Uterus (tissue), 4 donors: ENCODE measurements around the gene NSDHL. TPM values are rescaled to one million over a fixed set of nuclear protein-coding genes. Genes with fewer than 3 reads are reported as not detected.

Experiments used
- DNase-seq, 2 donors: peaks; one replicate each; pipeline ENCODE4 v3.0.0-alpha.2; 2019 to 2020
- H3K27ac ChIP-seq, 2 donors: fragments of 200-600 bp; sonication (generic); 1 replicate in 1 of 2; 2 replicates in 1 of 2; pipeline ENCODE4 v1.5.1; 2016 to 2018
- H3K27me3 ChIP-seq, 2 donors: fragments of 200-600 bp; sonication (generic); one replicate each; pipeline ENCODE4 v1.5.1; 2018 to 2019; ENCODE audit warnings: control low read depth in 1 of 2
- H3K36me3 ChIP-seq, 2 donors: fragments of 200-600 bp; sonication (generic); one replicate each; pipeline ENCODE4 v1.5.1; 2019; ENCODE audit warnings: control low read depth in 1 of 2
- H3K4me1 ChIP-seq, 2 donors: fragments of 200-600 bp; sonication (generic); one replicate each; pipeline ENCODE4 v1.5.1; 2018 to 2019; ENCODE audit warnings: control low read depth in 1 of 2
- H3K4me3 ChIP-seq, 2 donors: fragments of 200-600 bp; sonication (generic); 1 replicate in 1 of 2; 2 replicates in 1 of 2; pipeline ENCODE4 v1.5.1; 2018 to 2019; ENCODE audit warnings: mild to moderate bottlenecking in 1 of 2
- H3K9me3 ChIP-seq, 2 donors: fragments of 200-600 bp; sonication (generic); one replicate each; pipeline ENCODE4 v1.5.1; 2019; ENCODE audit warnings: control low read depth in 1 of 2
- POLR2A ChIP-seq, 2 donors: fragments of 450-650 bp; IDR thresholded peaks; one replicate each; pipeline ENCODE4 v1.6.1; 2016; ENCODE audit warnings: antibody characterized with exemption in 2 of 2, mild to moderate bottlenecking in 1 of 2, moderate library complexity in 1 of 2
- intact Hi-C: fragments of 100-400 bp; cut with DNase I; formaldehyde crosslinking; loops from one replicate; pipeline ENCODE4 v1.15.1; 2023; ENCODE audit warnings: low total_unique reads
- total RNA-seq, 4 donors: library from RNA; depleted of rRNA in 3 of 4; stranded (reverse); fragments of >200 nt in 3 of 4; gene quantifications; one replicate each; pipeline versions ENCODE4 v1.1.0 to v1.2.4, GENCODE V29; 2014 to 2023
- TF ChIP-seq, protein P1 (sequence below), 4 experiments: fragments of 200-600 bp in 2 of 4; fragments of 450-650 bp in 2 of 4; sonication (generic) in 2 of 4; IDR thresholded peaks; one replicate each; pipeline ENCODE4 v1.5.1; 2016 to 2019; ENCODE audit warnings: antibody characterized with exemption in 4 of 4, mild to moderate bottlenecking in 2 of 4, moderate library complexity in 1 of 4
- donor health status: DM: yes; HTN: yes; CAD: no.

Gene NSDHL
- total RNA-seq, 4 donors from 2014 or later, result 1.5 to 12.6 (median 8.6) TPM

DNA sequence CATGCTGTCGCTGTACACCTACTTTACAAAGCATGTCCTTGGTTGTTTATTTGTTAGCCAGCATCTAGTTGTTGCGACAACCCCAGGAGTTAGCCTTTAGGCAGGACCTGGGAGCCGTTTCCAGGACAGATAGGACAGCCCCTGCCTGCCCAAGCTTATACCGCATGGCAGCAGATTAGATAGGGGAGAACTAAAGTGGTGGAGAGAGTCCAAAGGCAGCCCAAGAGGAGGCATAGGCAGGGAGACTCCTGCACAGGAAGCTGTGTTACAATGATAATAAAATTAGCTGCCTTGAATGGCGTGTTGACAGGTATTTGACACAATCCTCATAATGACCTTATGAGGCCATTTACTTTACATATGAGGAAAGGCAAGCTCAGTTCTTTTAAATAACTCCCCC lies 13.0 kb downstream of the NSDHL start:
- no peak for DNase-seq
- no peaks in the 10 kb centered on the region for H3K36me3 ChIP-seq
- H3K27ac ChIP-seq, result no peak overlapping the region
- no peaks in the 10 kb centered on the region for H3K9me3 ChIP-seq
- TF ChIP-seq POLR2A (IDR thresholded peaks at IDR 0.05), result no peak
- TF ChIP-seq, protein P1, sequence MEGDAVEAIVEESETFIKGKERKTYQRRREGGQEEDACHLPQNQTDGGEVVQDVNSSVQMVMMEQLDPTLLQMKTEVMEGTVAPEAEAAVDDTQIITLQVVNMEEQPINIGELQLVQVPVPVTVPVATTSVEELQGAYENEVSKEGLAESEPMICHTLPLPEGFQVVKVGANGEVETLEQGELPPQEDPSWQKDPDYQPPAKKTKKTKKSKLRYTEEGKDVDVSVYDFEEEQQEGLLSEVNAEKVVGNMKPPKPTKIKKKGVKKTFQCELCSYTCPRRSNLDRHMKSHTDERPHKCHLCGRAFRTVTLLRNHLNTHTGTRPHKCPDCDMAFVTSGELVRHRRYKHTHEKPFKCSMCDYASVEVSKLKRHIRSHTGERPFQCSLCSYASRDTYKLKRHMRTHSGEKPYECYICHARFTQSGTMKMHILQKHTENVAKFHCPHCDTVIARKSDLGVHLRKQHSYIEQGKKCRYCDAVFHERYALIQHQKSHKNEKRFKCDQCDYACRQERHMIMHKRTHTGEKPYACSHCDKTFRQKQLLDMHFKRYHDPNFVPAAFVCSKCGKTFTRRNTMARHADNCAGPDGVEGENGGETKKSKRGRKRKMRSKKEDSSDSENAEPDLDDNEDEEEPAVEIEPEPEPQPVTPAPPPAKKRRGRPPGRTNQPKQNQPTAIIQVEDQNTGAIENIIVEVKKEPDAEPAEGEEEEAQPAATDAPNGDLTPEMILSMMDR (IDR thresholded peaks at IDR 0.05), result no peak
- no peaks in the 10 kb centered on the region for H3K4me1 ChIP-seq
- H3K4me3 ChIP-seq, result no peak overlapping the region
- no peaks in the 10 kb centered on the region for H3K27me3 ChIP-seq
- intact Hi-C loops, result no loop called here

DNA sequence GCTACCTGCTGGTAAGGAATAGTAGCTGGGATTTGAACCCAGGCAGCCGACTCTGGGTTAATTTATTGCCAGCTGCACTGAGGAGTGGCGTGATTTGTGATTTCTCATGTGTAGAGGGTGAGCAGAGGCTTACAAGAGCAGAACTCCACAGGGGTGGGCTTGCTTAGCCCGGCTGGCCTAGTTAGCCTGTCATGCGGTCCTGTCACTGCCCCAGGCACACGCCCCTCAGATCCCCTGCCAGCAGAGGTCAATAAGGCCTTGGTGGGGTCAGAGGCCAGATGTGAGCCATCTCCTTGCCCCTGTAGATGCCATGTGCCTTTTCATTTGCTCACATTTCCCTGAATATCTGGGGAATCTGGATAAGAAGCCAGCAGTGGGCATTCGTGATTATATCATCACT lies 13.4 kb downstream of the NSDHL start:
- H3K27ac ChIP-seq, result no peak overlapping the region
- H3K27me3 ChIP-seq, result no peaks in the 10 kb centered on the region
- no peaks in the 10 kb centered on the region for H3K4me1 ChIP-seq
- intact Hi-C loops, result no loop called here
- TF ChIP-seq, protein P1 (IDR thresholded peaks at IDR 0.05), result no peak
- no peak for TF ChIP-seq POLR2A (IDR thresholded peaks at IDR 0.05)
- DNase-seq, result no peak
- H3K9me3 ChIP-seq, result no peaks in the 10 kb centered on the region
- H3K4me3 ChIP-seq, result no peak overlapping the region
- no peaks in the 10 kb centered on the region for H3K36me3 ChIP-seq

DNA sequence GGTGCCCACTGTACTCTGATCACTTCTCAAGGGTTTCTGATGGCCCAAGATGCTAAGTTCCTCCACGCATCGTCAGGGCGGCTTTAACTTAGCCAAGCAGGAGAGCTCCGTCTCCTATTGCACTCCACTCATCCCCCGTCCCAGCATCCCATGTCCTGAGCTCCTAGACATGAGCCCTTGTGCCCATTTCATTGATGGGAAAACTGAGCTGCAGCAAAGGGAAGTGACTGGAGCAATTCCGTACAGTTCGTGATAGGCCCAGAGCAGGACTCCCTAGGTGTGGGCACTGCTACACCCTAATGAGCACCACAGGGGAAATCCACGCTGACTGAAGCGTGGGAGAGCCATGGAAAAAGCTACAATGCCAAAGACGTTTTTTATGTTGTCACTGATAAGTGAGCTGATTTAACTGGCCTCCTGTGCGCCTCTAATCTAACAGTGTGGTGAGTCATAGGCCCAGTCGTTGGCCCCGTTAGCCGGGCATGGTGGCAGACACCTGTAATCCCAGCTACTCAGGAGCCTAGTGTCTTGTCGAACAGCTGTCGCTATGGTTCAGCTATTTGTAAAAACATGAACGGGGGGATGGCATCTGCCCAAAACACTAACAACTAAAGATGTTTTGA lies 14.9 kb downstream of the NSDHL start:
- H3K9me3 ChIP-seq, result no peaks in the 10 kb centered on the region
- H3K27me3 ChIP-seq, result no peaks in the 10 kb centered on the region
- TF ChIP-seq, protein P1 (IDR thresholded peaks at IDR 0.05), result no peak
- TF ChIP-seq POLR2A (IDR thresholded peaks at IDR 0.05), result no peak
- H3K27ac ChIP-seq, result no peak overlapping the region
- no peak for DNase-seq
- no peaks in the 10 kb centered on the region for H3K36me3 ChIP-seq
- no peak overlapping the region for H3K4me3 ChIP-seq
- intact Hi-C loops, result no loop called here
- H3K4me1 ChIP-seq, result no peaks in the 10 kb centered on the region

DNA sequence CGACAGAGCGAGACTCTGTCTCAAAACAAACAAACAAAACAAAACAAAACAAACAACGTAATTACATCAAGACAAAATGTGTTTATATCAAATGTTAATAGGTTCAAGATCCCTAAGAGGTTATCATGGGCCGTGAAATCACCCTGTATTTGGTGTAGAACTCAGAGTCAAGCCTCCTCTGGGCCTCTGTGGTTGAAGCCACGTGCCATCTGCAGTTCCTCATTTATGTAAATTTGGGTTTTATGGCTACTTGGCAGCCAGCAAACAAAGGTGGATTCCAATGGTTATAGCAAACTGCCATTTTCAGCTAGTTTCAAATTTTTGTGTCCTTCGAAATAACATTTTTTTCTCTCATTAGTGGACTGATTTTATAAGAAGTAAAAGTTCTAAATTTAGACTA lies 16.4 kb downstream of the NSDHL start:
- no peaks in the 10 kb centered on the region for H3K36me3 ChIP-seq
- H3K27me3 ChIP-seq, result no peaks in the 10 kb centered on the region
- DNase-seq, result no peak
- H3K4me1 ChIP-seq, result no peaks in the 10 kb centered on the region
- H3K9me3 ChIP-seq, result no peaks in the 10 kb centered on the region
- no peak for TF ChIP-seq POLR2A (IDR thresholded peaks at IDR 0.05)
- TF ChIP-seq, protein P1 (IDR thresholded peaks at IDR 0.05), result no peak
- H3K4me3 ChIP-seq, result no peak overlapping the region
- no peak overlapping the region for H3K27ac ChIP-seq
- intact Hi-C loops, result no loop called here

DNA sequence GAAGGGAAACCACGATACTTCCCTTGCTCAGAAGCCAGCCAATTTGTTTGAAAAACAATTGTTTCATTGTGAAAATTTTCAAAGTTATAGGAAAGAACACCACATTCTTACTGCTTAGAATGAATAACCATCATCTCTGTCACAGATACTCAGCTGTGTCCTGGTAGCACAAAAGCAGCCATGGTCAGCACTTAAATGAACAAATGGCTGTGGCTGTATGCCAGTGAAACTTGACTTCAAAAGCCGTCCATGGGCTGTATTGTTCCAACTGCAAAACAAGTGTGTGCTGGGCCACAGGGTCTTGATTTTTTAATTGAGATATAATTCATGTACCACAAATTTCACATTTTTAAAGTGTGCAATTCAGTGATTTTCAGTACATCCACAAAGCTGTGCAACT lies 19.6 kb downstream of the NSDHL start:
- no peaks in the 10 kb centered on the region for H3K9me3 ChIP-seq
- no peak overlapping the region for H3K27ac ChIP-seq
- no peak for DNase-seq
- intact Hi-C loops, result no loop called here
- no peak overlapping the region for H3K4me3 ChIP-seq
- H3K36me3 ChIP-seq, result no peaks in the 10 kb centered on the region
- H3K4me1 ChIP-seq, result no peaks in the 10 kb centered on the region
- no peak for TF ChIP-seq POLR2A (IDR thresholded peaks at IDR 0.05)
- H3K27me3 ChIP-seq, result no peaks in the 10 kb centered on the region

DNA sequence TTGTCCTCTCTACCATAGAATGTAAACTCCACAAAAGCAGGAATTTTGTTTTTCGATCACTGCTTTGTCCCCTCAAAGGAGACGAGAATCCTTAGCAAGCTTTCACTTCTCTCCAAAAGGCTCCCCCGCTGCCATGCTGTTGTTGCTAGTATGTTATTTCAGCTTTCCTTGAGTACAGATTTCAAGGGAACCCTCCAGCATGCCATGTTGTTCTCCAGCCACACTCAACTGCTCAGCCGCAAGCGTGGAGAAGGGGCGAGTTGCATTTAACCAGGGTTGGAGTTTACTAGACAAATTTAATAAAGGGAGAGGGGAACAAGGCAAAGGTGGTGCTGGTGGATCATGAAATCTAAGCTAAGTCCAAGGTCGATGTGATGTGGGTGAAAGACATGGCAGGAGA lies 23.1 kb downstream of the NSDHL start:
- TF ChIP-seq, protein P1 (IDR thresholded peaks at IDR 0.05), result no peak
- no peak for TF ChIP-seq POLR2A (IDR thresholded peaks at IDR 0.05)
- intact Hi-C loops, result no loop called here
- Histone ChIP-seq H3K27me3 (no peaks in the 10 kb centered on the region), H3K36me3 (no peaks in the 10 kb centered on the region), H3K27ac (no peak overlapping the region), H3K4me3 (no peak overlapping the region), H3K9me3 (no peaks in the 10 kb centered on the region), H3K4me1 (no peaks in the 10 kb centered on the region)
- DNase-seq, result no peak
